Uterus (tissue), 2 donors: Measurements from ENCODE around the gene SKIDA1.

Experiments
- POLR2A ChIP-seq, 2 donors: fragments of 450-650 bp; IDR thresholded peaks; one replicate each; pipeline ENCODE4 v1.6.1; 2016; ENCODE audit warnings: antibody characterized with exemption in 2 of 2, mild to moderate bottlenecking in 1 of 2, moderate library complexity in 1 of 2
- TF ChIP-seq, protein P1 (sequence below), 4 experiments: fragments of 200-600 bp in 2 of 4; fragments of 450-650 bp in 2 of 4; sonication (generic) in 2 of 4; IDR thresholded peaks; one replicate each; pipeline ENCODE4 v1.5.1; 2016 to 2019; ENCODE audit warnings: antibody characterized with exemption in 4 of 4, mild to moderate bottlenecking in 2 of 4, moderate library complexity in 1 of 4

DNA sequence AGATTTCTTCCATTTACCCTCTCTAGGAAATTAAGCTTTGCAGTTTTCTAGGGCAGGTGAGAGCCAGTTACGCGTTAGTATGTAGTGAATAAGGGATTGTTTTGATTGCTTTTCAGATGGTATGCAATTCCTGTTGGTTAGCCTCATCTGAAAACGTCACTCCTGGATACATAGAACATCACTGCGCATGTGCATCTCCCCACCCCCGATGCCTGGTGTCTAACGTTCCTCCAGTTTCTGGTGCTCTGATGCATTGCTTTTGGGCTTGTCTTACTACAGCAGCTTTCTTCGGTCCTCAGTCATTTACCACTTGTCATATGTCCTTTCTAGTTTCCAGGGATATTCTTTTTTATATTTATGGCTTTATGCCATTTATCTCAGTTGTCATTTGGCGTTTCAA lies 31.0 kb upstream of the SKIDA1 start:
- TF ChIP-seq POLR2A (IDR thresholded peaks at IDR 0.05): no peak
- TF ChIP-seq, protein P1, sequence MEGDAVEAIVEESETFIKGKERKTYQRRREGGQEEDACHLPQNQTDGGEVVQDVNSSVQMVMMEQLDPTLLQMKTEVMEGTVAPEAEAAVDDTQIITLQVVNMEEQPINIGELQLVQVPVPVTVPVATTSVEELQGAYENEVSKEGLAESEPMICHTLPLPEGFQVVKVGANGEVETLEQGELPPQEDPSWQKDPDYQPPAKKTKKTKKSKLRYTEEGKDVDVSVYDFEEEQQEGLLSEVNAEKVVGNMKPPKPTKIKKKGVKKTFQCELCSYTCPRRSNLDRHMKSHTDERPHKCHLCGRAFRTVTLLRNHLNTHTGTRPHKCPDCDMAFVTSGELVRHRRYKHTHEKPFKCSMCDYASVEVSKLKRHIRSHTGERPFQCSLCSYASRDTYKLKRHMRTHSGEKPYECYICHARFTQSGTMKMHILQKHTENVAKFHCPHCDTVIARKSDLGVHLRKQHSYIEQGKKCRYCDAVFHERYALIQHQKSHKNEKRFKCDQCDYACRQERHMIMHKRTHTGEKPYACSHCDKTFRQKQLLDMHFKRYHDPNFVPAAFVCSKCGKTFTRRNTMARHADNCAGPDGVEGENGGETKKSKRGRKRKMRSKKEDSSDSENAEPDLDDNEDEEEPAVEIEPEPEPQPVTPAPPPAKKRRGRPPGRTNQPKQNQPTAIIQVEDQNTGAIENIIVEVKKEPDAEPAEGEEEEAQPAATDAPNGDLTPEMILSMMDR (IDR thresholded peaks at IDR 0.05): no peak
